ENCODE data around the gene ASXL2.

GRCh38 chr2:25697559-25698341, 180.5 kb downstream of the ASXL2 start:
- no peak for TF ChIP-seq POLR2A (IDR thresholded peaks at IDR 0.05)
- TF ChIP-seq, protein P1, sequence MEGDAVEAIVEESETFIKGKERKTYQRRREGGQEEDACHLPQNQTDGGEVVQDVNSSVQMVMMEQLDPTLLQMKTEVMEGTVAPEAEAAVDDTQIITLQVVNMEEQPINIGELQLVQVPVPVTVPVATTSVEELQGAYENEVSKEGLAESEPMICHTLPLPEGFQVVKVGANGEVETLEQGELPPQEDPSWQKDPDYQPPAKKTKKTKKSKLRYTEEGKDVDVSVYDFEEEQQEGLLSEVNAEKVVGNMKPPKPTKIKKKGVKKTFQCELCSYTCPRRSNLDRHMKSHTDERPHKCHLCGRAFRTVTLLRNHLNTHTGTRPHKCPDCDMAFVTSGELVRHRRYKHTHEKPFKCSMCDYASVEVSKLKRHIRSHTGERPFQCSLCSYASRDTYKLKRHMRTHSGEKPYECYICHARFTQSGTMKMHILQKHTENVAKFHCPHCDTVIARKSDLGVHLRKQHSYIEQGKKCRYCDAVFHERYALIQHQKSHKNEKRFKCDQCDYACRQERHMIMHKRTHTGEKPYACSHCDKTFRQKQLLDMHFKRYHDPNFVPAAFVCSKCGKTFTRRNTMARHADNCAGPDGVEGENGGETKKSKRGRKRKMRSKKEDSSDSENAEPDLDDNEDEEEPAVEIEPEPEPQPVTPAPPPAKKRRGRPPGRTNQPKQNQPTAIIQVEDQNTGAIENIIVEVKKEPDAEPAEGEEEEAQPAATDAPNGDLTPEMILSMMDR (IDR thresholded peaks at IDR 0.05): no peak
